Ureter (tissue), 1 donor: ENCODE data around the gene DBX2. TPM values are rescaled to one million over a fixed set of nuclear protein-coding genes. Genes with fewer than 3 reads are reported as not detected.
"Not testable (repeated sequence)": the region's sequence is repeated elsewhere in the genome, so short reads cannot be mapped to it uniquely, and the experiment has no call there.

Experiments
- DNase-seq: peaks from one replicate; pipeline ENCODE4 v3.0.0-alpha.2; 2020; ENCODE audit warnings: low spot score
- total RNA-seq: library from RNA; stranded (reverse); gene quantifications from one replicate; pipeline ENCODE4 v1.2.4, GENCODE V29; 2023
- donor health status: DM: yes; HTN: yes; CAD: no.

The DBX2 gene
- total RNA-seq, 1 donor from 2014 or later, result 0.73 TPM

DNA sequence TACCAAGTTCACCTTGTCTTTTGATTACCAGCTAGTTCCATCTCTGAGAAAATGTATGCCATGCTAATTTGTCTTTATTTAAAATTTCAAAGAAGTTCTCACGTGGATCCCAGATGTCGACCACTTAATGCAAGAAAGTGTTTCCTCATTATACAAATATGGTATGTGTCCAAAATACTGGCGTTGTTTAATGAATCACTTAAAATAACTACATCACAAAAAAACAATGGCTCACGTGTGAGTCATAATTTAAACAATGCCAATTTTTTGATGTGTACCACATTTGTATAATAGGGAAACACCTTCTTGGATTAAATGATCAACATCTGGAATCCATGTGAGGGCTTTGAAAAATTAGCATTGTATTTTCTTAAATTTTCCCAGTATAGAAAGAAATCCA, 40.8 kb downstream of the DBX2 start:
- no peak for DNase-seq

DNA sequence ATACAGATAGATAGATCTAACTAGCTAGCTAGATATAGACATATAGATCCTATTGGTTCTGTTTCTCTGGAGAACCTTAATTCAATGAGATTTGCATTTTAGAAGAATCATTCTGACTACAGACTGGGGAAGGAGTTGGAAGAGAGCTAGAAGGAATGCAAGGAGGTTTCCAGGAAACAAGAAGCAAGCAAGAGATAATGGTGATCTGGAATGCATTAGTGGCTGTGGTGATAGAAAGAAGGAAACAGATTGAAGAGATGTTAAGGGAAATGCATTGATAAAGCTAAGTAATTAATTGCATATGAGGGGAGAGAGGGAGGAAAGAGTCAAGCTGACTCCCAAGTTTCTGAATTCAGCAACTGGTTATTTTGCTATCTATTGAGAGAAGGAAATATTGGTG, 42.7 kb downstream of the DBX2 start:
- DNase-seq, result no peak

DNA sequence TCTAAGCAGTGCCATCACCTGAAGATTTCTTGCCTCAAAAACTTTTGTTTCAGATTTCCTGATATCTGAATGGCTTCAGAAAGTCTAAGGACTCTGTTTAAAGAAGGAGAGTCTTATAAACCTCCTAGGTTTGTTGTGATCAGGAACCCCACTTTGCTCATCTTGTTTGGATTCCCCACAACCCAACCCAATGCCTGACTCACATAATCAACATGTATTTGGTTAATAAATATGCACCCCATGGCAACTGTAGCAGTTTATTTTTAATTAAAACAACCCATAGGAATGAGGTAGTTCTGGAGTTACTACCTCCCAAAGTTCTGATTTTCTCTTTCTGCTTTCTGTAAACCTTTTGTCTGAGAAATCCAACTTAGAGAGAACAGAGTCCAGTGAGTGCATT, 51.5 kb downstream of the DBX2 start:
- no peak for DNase-seq

DNA sequence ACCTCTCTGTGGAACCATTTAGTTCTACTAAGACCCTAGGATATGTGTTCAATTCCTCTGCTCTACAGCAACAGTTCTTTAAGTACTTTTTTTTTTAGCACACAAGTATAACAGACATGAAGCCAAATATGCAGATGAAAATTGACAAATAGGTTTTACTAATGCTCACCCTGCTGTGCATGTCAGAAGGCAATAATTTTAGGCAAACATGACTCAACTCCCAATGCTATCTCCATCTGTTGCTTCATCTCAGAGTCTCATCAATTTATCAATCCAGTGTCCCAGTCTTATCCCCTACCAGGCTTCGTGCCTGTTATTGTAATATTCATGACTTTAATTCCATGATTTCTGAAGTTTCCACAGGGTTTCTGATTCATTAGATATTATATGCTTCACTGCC, 57.7 kb downstream of the DBX2 start:
- DNase-seq, result no peak

DNA sequence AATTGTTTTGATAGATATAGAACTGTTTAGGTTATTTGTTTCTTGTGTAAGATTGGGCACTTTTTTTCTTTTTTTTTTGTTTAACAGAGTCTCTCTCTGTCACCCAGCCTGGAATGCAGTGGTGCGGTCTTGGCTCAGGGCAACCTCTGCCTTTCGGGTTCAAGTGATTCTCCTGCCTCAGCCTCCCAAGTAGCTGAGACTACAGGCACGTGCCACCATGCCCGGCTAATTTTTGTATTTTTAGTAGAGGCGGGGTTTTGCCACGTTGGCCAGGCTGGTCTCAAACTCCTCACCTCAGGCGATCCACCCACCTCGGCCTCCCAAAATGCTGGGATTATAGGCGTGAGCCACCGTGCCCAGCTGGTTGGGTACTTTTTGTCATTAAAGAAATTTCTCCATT, 66.0 kb downstream of the DBX2 start:
- not testable (repeated sequence) for DNase-seq

DNA sequence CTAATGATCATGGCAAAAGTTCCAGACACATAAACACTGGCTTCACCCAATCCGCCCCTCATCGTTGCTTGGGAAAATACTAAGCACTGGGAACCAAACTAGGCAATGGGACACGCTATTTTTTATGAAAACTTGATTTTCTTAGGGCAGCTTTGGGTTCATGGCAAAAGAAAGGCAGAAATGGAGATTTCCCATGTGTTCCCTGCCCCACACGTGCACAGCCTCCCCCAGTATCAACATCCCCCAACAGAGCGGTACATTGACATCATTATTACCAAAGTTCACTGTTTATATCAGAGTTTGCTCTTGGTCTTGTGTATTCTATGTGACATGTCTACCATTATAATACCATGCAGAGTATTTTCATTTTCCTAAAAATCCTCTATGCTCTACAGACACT, 71.0 kb downstream of the DBX2 start:
- DNase-seq, result no peak

DNA sequence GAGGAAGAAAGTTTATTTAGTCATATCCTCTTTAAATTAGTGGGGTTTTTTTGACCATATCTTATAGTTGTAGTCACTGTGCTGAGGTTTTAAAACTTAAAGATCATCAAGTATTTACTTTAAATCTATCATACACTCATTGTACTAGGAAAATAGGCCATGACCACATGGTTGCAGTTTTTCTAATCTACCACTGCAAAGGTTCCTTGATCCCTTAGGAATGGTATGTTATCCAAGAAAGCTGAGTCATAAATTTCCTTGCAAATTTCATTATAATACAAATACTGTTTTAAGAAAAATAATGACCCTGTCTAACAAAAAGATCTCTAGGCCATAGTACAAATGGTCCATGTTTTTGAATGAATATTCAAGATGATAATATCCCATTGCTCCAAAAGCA, 74.7 kb downstream of the DBX2 start:
- no peak for DNase-seq

DNA sequence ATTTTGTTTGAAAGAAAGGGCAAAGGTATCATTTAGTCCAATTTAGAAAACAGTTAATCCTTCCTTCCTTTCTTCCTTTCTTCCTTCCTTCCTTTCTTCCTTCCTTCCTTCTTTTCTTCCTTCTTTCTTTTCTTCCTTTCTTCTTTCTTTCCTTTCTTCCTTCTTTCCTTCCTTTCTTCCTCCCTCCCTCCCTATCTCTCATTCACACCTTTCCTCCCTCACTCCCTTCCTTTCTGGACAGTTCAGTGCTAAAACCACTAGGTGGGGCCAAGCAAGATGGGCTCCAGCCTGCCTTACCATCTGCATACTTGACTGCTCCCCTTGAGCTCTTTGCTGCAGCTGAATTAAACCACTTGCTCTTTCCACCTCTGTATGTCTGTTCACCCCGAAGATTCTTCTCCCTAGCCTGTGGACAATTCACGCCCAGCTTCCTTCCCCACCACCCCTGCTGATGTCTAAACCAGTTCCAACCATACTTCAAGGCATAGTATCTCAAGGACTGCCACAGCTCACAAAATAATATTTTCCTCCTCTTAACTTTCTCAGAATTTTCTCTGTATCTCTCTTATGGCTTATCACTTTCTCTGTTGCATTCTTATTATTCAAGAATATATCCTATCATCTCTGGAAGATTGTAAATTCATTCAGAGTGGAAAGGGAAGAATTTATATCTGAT, 78.0 kb downstream of the DBX2 start:
- DNase-seq, result no peak

DNA sequence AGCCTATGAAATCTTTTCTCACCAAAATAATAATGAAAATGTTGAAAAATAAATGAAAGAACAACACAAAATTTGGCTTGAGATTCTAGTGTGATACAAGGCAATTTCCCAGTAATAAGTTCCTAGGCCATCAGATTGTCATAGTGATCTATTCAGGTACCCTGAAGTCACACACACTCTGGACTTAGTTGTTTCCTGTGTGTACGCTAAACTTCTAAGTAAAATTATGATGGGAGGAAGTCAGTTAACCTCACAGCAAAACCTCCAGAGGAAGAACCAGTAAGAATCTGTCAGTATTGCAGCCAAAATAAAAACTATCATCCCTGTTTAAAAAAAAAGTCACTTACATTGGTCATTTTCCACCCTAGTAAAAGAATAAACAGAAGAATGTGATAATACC, 81.9 kb downstream of the DBX2 start:
- DNase-seq, result no peak

Other genes starting within 250 kb of the DBX2 start
- gene NELL2, start 174.8 kb downstream of the DBX2 start, total RNA-seq, result 8.1 TPM
- 80.9 TPM for gene ANO6, start 165.0 kb upstream of the DBX2 start, total RNA-seq